ENCODE measurements around the gene SAMD8.
"Not testable (repeated sequence)": the region's sequence is repeated elsewhere in the genome, so short reads cannot be mapped to it uniquely, and the experiment has no call there.

The SAMD8 gene

DNA sequence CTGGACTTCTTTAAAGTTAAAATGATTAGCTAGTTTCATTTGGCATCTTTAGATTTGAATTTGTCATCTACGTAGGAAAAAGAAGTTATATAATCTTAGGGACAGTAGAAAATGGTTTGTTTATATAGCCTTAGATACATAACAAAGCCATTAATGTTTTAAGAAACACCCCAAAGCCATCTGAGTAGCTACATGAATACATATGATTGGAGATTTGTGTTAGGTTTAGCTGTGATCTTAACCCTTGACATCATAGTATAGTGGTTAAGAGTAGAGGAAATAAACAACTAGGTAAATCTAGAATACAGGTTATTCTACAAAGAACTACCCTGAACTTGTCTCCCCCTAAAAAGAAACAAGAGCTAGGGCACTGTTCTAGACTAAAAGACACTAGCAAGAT lies 18.1 kb downstream of the SAMD8 start:
- H3K4me3 ChIP-seq (ENCODE audit: low read depth, low read length) = no peak overlapping the region
- ChIA-PET CTCF (interaction anchor here (0.7 to 1.2 kb wide), 3 partner anchors 9 to 50 kb away, joined by 3 to 5 read pairs (median 3); no protein-coding TSS in a partner anchor), POLR2A (no interaction called here)
- TF ChIP-seq, protein P1, sequence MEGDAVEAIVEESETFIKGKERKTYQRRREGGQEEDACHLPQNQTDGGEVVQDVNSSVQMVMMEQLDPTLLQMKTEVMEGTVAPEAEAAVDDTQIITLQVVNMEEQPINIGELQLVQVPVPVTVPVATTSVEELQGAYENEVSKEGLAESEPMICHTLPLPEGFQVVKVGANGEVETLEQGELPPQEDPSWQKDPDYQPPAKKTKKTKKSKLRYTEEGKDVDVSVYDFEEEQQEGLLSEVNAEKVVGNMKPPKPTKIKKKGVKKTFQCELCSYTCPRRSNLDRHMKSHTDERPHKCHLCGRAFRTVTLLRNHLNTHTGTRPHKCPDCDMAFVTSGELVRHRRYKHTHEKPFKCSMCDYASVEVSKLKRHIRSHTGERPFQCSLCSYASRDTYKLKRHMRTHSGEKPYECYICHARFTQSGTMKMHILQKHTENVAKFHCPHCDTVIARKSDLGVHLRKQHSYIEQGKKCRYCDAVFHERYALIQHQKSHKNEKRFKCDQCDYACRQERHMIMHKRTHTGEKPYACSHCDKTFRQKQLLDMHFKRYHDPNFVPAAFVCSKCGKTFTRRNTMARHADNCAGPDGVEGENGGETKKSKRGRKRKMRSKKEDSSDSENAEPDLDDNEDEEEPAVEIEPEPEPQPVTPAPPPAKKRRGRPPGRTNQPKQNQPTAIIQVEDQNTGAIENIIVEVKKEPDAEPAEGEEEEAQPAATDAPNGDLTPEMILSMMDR (IDR thresholded peaks at IDR 0.05; ENCODE audit: insufficient read depth, low read length, missing control alignments) = no peak
- no peak for DNase-seq (ENCODE audit: low read depth, low spot score)

DNA sequence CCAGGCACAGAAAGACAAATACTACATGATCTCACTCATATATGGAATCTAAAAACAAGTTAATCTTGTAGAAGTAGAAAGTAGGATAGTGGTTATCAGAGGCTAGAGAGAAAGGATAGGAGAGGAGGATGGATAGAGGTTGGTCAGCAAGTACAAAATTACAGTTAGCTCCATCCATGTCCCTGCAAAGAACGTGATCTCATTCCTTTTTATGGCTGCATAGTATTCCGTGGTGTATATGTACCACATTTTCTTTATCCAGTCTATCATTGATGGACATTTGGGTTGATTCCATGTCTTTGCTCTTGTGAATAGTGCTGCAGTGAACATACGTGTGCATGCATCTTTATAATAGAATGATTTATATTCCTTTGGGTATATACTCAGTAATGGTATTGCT lies 22.2 kb downstream of the SAMD8 start:
- POLR2A ChIA-PET; DNase-seq (ENCODE audit: low read depth, low spot score); H3K4me3 ChIP-seq (ENCODE audit: low read depth, low read length); CTCF ChIA-PET: not testable (repeated sequence)

DNA sequence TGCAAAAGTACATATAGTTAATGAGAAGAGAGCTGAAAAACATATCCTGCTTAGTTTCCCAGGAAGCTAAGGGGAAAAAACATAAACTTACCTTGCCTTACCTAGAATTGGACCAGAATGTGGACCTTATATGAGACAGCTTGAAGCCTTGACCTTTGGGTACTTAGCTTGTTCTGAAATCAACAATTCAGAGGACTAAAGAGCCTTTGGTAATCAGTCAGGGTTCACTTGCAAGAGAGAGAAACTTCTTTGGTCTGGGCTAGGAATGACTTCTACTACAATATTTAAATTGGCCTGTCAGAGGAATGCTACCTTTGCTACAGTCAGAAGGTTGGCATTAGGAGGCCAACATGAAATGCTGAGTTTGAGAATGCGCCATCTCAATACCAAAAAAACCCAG lies 24.9 kb downstream of the SAMD8 start:
- CTCF ChIA-PET = interaction anchor here (1.2 to 2.1 kb wide), 2 partner anchors 61 to 95 kb away, joined by 3 to 8 read pairs; no protein-coding TSS in a partner anchor
- no peak for DNase-seq (ENCODE audit: low read depth, low spot score)
- POLR2A ChIA-PET = no interaction called here
- no peak overlapping the region for H3K4me3 ChIP-seq (ENCODE audit: low read depth, low read length)
- TF ChIP-seq, protein P1 (IDR thresholded peaks at IDR 0.05; ENCODE audit: insufficient read depth, low read length, missing control alignments) = no peak

DNA sequence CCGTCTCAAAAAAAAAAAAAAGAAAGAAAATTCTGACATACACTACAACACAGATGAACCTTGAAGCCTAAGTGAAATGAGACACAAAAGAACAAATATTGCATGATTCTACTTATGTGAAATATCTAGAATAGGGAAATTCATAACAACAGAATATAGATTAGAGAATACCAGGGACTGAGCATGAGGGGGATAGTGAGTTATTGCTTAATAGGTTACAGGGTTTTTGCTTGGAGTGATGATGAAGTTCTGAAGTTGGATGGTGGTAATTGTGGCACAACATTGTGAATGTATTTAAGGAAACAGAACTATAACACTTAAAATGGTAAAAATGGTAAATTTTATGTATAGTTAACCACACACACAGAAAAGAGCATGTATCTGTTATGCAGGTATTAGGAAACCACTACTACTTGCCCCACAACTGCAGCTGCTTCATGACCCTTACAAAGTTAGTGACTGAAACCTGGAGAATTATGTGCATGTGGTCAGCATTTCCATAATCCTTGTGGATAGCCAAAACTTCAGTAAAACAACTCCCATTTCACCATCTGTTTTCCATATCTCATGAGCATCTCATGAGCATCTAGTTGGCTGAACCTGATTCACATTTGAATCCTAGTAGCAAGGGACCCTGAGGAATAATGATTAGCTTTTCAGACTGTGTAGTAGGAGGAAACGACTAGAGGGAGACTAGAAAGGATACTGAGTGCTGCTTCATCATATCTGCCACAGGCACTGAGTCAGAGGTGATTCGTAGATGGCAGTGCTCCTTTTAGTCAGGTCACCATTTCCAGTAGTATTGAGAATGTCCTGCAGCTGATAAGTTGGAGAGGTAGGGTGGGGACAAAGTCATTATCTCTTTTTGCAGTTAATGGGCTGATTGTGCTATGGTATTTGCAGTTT lies 26.3 kb downstream of the SAMD8 start:
- no peak overlapping the region for H3K4me3 ChIP-seq (ENCODE audit: low read depth, low read length)
- TF ChIP-seq, protein P1 (IDR thresholded peaks at IDR 0.05; ENCODE audit: insufficient read depth, low read length, missing control alignments) = no peak
- ChIA-PET CTCF (interaction anchor here (2.1 to 2.3 kb wide), 2 partner anchors 8 to 93 kb away, joined by 5 to 8 read pairs; no protein-coding TSS in a partner anchor), POLR2A (no interaction called here)
- DNase-seq (ENCODE audit: low read depth, low spot score) = no peak

DNA sequence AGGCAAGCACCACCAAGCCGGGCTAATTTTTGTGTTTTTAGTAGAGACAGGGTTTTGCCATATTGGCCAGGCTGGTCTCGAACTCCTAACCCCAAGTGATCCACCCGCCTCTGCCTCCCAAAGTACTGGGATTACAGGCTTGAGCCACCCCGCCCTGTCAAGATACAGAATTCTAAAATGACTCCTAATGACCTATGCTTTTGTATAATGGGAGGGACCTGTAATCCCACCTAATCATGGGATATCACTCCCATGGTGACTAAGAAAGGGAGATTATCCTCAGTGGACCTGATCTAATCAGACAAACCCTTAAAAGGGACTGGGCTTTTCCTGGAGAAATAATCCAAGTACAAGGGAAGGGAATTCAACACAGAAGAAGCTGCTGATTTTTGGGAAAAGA lies 28.8 kb downstream of the SAMD8 start:
- no peak for DNase-seq (ENCODE audit: low read depth, low spot score)
- ChIA-PET CTCF (interaction anchor here (0.7 kb wide), 1 partner anchor 9 kb away, joined by 3 read pairs; no protein-coding TSS in a partner anchor), POLR2A (no interaction called here)
- H3K4me3 ChIP-seq (ENCODE audit: low read depth, low read length) = no peak overlapping the region
- TF ChIP-seq, protein P1 (IDR thresholded peaks at IDR 0.05; ENCODE audit: insufficient read depth, low read length, missing control alignments) = no peak

DNA sequence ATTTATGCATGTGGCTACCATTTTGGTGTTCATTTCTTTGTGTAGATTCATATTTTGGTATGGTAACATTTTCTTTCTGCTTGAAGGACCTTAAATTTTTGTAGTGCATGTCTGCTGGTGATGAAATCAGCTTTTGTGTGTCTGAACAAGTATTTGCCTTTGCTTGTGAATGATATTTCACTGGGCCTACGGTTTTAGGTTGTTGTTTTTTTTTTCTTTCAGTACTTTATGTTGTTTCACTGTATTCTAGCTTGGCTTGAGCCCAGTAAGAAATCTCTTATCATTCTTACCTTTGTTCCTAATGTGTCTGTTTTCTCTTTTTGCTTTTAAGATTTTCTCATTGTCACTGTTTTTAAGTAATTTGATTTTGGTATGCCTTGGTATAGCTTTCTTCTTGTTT lies 31.9 kb downstream of the SAMD8 start:
- no peak for DNase-seq (ENCODE audit: low read depth, low spot score)
- ChIA-PET POLR2A (interaction anchor here (0.6 kb wide), 1 partner anchor 959 kb away, joined by 3 read pairs; no protein-coding TSS in a partner anchor), CTCF (interaction anchor here (0.6 to 1.4 kb wide), 3 partner anchors 45 to 395 kb away, joined by 3 to 5 read pairs (median 4); partner anchors contain the start of gene COMTD1)
- H3K4me3 ChIP-seq (ENCODE audit: low read depth, low read length) = no peak overlapping the region
- TF ChIP-seq, protein P1 (IDR thresholded peaks at IDR 0.05; ENCODE audit: insufficient read depth, low read length, missing control alignments) = no peak

Data from AG04449 (cell line).